ENCODE results near the gene BCAR1. TPM values are rescaled to one million over a fixed set of nuclear protein-coding genes. Genes with fewer than 3 reads are reported as not detected.
A peak's percentile ranks its signal among the peaks of the same experiment; 100 is the strongest.

Gene BCAR1
- polyA plus RNA-seq, 2 of the 4 experiments (the other 2 are of a cell fraction) = 10.2 to 35.8 TPM

- ChIA-PET POLR2A (no interaction called here), CTCF (interaction anchor here (1.0 kb wide), 1 partner anchor 52 kb away, joined by 3 read pairs; no protein-coding TSS in a partner anchor)
- Histone ChIP-seq H3K4me2 (no peak overlapping the region), H3K27ac (no peak overlapping the region), H3K4me3 (no peak overlapping the region), H3K4me1 (0 out of 3 replicates have a peak, but pooled peaks cover 3% of the 10 kb centered on the region), H3K9me3 (no peaks in the 10 kb centered on the region)
- WGBS (ENCODE audit: missing lambda C conversion rate) = 84% methylated on average over 6 of the region's 6 CpGs
- FAIRE-seq (no peak), ATAC-seq (no peak), DNase-seq (ENCODE audit: low read depth in 1 of 2, low spot score in 1 of 2) (no peak)
- TF ChIP-seq HMGXB4 (CRISPR knock-in tag; IDR thresholded peaks at IDR 0.05; ENCODE audit: borderline replicate concordance) (no peak), HES2 (IDR thresholded peaks at IDR 0.05) (no peak), SREBF2 (IDR thresholded peaks at IDR 0.05) (no peak), CBX2 (IDR thresholded peaks at IDR 0.05; ENCODE audit: borderline replicate concordance, low read depth) (no peak), GATA3 (IDR thresholded peaks at IDR 0.05; ENCODE audit: borderline replicate concordance) (no peak), EHMT2 (IDR thresholded peaks at IDR 0.05; ENCODE audit: low read depth) (no peak), KDM1A (IDR thresholded peaks at IDR 0.05; ENCODE audit: low read depth) (no peak), RAD21 (conservative IDR thresholded peaks at IDR 0.05 in 1 of 2, IDR thresholded peaks at IDR 0.05 in 1 of 2) (no peak), MYC (IDR thresholded peaks at IDR 0.05; ENCODE audit: borderline replicate concordance, low read length) (no peak), CHD2 (IDR thresholded peaks at IDR 0.05; ENCODE audit: low read length, partially characterized antibody) (no peak), RFX5 (IDR thresholded peaks at IDR 0.05) (no peak), MAX (IDR thresholded peaks at IDR 0.05) (no peak), EHF (CRISPR knock-in tag; IDR thresholded peaks at IDR 0.05) (no peak)
Measured at GRCh38 chr16:75286389-75286788, 35.0 kb upstream of the BCAR1 start.

- Histone ChIP-seq H3K4me2 (no peak overlapping the region), H3K4me3 (no peak overlapping the region), H3K4me1 (no peaks in the 10 kb centered on the region), H3K9me3 (no peaks in the 10 kb centered on the region), H3K27ac (no peak overlapping the region)
- ChIA-PET POLR2A (interaction anchor here (0.8 to 1.3 kb wide), 2 partner anchors 22 to 103 kb away, joined by 3 read pairs; no protein-coding TSS in a partner anchor), CTCF (interaction anchor here (1.2 to 3.1 kb wide), 4 partner anchors 11 to 103 kb away, joined by 3 to 11 read pairs (median 6); no protein-coding TSS in a partner anchor)
- no peak for DNase-seq (ENCODE audit: low read depth in 1 of 2, low spot score in 1 of 2)
- no peak for TF ChIP-seq USF2 (IDR thresholded peaks at IDR 0.05)
- TF ChIP-seq HOXB13 (CRISPR knock-in tag; IDR thresholded peaks at IDR 0.05; ENCODE audit: low read depth) = no peak
- TF ChIP-seq HES2 (IDR thresholded peaks at IDR 0.05) = no peak
- no peak for TF ChIP-seq HOXA7 (CRISPR knock-in tag; IDR thresholded peaks at IDR 0.05)
- no peak for TF ChIP-seq KDM5A (IDR thresholded peaks at IDR 0.05)
- no peak for TF ChIP-seq GATA3 (IDR thresholded peaks at IDR 0.05; ENCODE audit: borderline replicate concordance)
- no peak for TF ChIP-seq TP53 (CRISPR knock-in tag; IDR thresholded peaks at IDR 0.05)
- TF ChIP-seq JUNB (IDR thresholded peaks at IDR 0.05) = no peak
- no peak for TF ChIP-seq EP300 (IDR thresholded peaks at IDR 0.05)
- TF ChIP-seq RARB (CRISPR knock-in tag; IDR thresholded peaks at IDR 0.05) = no peak
- TF ChIP-seq FOSB (CRISPR knock-in tag; IDR thresholded peaks at IDR 0.05) = no peak
- no peak for TF ChIP-seq BHLHE40 (IDR thresholded peaks at IDR 0.05; ENCODE audit: low read depth, low read length)
- FAIRE-seq = no peak
- 87% methylated on average over 10 of the region's 11 CpGs for WGBS (ENCODE audit: missing lambda C conversion rate)
- ATAC-seq = peak in 1 of 2 experiments; percentile 33; a peak in 2 of 6 replicates
Measured at GRCh38 chr16:75282466-75283281, 31.2 kb upstream of the BCAR1 start.
